ENCODE measurements around the gene GDAP2.

DNA sequence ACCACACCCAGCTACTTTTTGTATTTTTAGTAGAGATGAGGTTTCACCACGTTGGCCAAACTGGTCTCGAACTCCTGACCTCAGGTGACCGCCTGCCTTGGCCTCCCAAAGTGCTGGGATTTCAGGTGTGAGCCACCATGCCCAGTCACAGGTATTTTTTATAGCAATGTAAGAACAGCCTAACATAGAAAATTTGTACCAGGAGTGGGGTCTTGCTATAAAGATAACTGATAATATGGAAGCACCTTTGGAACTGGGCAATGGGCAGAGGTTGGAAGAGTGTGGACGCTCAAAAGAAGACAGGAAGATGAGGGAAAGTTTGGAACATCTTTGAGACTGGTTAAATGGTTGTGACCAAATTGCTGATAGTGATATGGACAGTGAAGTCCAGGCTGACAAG is 99.2 kb downstream of the GDAP2 start:
- TF ChIP-seq, protein P1, sequence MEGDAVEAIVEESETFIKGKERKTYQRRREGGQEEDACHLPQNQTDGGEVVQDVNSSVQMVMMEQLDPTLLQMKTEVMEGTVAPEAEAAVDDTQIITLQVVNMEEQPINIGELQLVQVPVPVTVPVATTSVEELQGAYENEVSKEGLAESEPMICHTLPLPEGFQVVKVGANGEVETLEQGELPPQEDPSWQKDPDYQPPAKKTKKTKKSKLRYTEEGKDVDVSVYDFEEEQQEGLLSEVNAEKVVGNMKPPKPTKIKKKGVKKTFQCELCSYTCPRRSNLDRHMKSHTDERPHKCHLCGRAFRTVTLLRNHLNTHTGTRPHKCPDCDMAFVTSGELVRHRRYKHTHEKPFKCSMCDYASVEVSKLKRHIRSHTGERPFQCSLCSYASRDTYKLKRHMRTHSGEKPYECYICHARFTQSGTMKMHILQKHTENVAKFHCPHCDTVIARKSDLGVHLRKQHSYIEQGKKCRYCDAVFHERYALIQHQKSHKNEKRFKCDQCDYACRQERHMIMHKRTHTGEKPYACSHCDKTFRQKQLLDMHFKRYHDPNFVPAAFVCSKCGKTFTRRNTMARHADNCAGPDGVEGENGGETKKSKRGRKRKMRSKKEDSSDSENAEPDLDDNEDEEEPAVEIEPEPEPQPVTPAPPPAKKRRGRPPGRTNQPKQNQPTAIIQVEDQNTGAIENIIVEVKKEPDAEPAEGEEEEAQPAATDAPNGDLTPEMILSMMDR (IDR thresholded peaks at IDR 0.05; ENCODE audit: insufficient read depth, low read depth, low read length) = no peak
- no peak for TF ChIP-seq EZH2 (IDR thresholded peaks at IDR 0.05; ENCODE audit: insufficient read depth, low read length)

All from astrocyte (in vitro differentiated cells and primary cell).